GM18507 (cell line): ENCODE results near the gene TRAP1.

ENCODE experiments used
- DNase-seq: peaks from one replicate; pipeline ENCODE4 v3.0.0; 2011; ENCODE audit warnings: low read depth; ENCODE audit not compliant: insufficient read length; ENCODE audit errors: extremely low spot score
- FAIRE-seq: peaks from 2 replicates; lab custom pipeline; 2011; peaks lifted over from hg19 to GRCh38; lab: Jason Lieb, UNC

Gene TRAP1

GRCh38 chr16:3655396-3656159, 61.7 kb downstream of the TRAP1 start:
- no peak for FAIRE-seq

GRCh38 chr16:3655030-3655395, 62.3 kb downstream of the TRAP1 start:
- FAIRE-seq (no peak), DNase-seq (no peak)

More at GRCh38 chr16:3655396-3656159, 61.7 kb downstream of the TRAP1 start:
- no peak for DNase-seq

GRCh38 chr16:3654249-3654991, 62.9 kb downstream of the TRAP1 start, which contains the start of gene DNASE1:
Gene DNASE1, plus strand, starts transcription at chr16:3654691. Its CDS starts 683 bp downstream, at chr16:3655374.
- FAIRE-seq: peak; percentile 73
- peak; percentile 42 for DNase-seq

GRCh38 chr16:3652373-3653195, 64.7 kb downstream of the TRAP1 start:
- FAIRE-seq (no peak), DNase-seq (no peak)

GRCh38 chr16:3651461-3652372, 65.6 kb downstream of the TRAP1 start:
- no peak for FAIRE-seq
- DNase-seq: no peak

GRCh38 chr16:3650631-3651265, 66.6 kb downstream of the TRAP1 start:
- DNase-seq (no peak), FAIRE-seq (no peak)

- DNase-seq (no peak), FAIRE-seq (no peak)
Observed at GRCh38 chr16:3646348-3646920, 70.9 kb downstream of the TRAP1 start.

- no peak for FAIRE-seq
Observed at GRCh38 chr16:3645504-3646347, 71.6 kb downstream of the TRAP1 start.

GRCh38 chr16:3645108-3645503, 72.2 kb downstream of the TRAP1 start:
- FAIRE-seq (no peak), DNase-seq (no peak)

More at GRCh38 chr16:3645504-3646347, 71.6 kb downstream of the TRAP1 start:
- DNase-seq: no peak

- DNase-seq (no peak), FAIRE-seq (no peak)
Observed at GRCh38 chr16:3643095-3643730, 74.1 kb downstream of the TRAP1 start.

GRCh38 chr16:3642397-3643094, 74.8 kb downstream of the TRAP1 start:
- FAIRE-seq (no peak), DNase-seq (no peak)

GRCh38 chr16:3641801-3642396, 75.4 kb downstream of the TRAP1 start:
- FAIRE-seq (no peak), DNase-seq (no peak)

- no peak for FAIRE-seq
- no peak for DNase-seq
Observed at GRCh38 chr16:3640632-3641501, 76.5 kb downstream of the TRAP1 start.

GRCh38 chr16:3640207-3640606, 77.1 kb downstream of the TRAP1 start:
- DNase-seq (no peak), FAIRE-seq (no peak)
